Stimulated activated CD4-positive, alpha-beta T cell treated with anti-CD3 and anti-CD28 coated beads, Interleukin-15, amount 100 ng/mL, for 24 hours (primary cell): ENCODE results near the gene CDH4.

Experiments used
- DNase-seq: peaks from one replicate; pipeline ENCODE4 v3.0.0-alpha.2; 2020

Gene CDH4

GRCh38 chr20:61251529-61252393 is at the start of gene CDH4:
TSS of gene CDH4 (plus strand) at chr20:61252261.
- DNase-seq, result peak; percentile 30

DNA sequence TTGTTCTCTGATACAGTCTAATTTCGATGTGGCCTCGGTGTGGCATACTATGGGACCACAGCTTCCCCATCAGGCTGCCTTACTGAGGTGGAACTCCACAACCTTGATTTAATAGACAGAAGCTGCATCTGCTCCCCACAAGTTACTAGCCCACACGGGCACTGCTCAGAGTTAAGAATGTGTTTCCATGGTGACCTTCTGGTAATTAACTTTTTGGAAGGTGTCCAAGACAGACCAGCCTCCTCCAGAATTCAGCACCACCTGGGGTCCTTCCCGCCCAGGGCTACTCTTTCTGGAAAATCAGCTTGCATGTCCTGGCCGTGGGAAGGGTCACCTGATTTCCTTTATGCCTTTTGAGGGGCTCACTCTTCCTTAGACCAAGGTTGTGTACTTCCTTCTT is 48.7 kb upstream of the CDH4 start:
- DNase-seq, result no peak

DNA sequence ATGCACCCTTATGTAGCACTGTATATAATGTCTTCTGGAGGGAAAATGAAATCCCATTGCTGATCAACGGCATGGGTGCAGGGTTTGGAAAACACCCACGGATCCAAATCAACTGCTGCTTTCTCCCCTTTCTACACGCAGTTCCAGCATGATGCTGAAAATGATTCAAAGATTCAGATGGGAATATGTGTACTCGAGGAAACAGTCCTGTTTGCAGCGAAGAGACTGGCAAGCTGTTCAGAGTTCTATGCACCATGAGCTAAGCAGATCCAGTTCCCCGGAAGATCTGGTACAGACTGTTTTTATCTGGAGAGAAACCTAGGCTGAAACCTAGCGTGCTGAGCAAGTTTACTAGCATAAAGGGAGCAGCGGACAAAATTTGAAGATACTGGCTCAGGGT is 47.9 kb upstream of the CDH4 start:
- DNase-seq, result no peak

DNA sequence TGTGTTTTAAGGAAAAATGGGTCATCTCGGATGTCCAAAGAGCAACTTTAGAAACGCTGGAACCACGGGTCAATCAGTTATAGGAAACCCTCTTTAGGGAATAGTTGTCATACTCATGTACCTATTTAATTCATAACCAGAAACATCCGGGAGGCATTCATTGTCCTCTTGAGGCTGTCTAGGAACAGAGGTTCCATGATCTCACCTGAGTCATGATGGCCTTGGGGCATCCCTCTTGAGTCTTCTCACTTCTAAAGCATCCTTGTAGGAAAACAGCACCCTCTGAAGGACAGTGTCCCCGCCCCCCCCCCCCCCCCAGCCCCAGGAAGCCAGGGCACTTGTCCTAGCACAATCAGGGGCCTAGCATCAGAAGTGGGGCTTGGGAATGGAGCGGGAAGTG is 46.3 kb upstream of the CDH4 start:
- no peak for DNase-seq

GRCh38 chr20:61210862-61211261 is 41.2 kb upstream of the CDH4 start:
- no peak for DNase-seq

- DNase-seq, result no peak
Measured at GRCh38 chr20:61217848-61218247, 34.2 kb upstream of the CDH4 start.

DNA sequence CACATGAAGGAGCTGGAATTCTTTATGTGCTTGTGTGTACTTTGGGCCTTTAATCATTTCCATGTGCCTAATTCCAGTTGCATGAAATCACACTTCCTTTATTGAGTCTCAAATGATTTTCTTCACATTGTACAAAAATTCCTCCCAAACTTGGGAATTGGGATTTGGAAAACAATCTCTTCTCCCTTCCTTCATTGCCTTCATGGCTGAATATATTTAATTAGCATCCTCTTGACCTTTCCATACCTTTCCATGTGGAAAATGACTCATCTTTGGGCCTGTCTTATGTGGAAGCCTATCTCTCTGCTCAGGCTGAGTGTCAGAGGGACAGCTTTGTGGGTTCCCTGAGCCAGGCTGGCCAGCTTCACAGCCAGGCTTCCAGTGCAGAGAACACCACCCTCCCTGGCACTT is 33.0 kb upstream of the CDH4 start:
- no peak for DNase-seq

- no peak for DNase-seq
Measured at GRCh38 chr20:61220131-61220530, 31.9 kb upstream of the CDH4 start.

GRCh38 chr20:61220626-61221325 is 31.3 kb upstream of the CDH4 start:
- DNase-seq, result no peak

DNA sequence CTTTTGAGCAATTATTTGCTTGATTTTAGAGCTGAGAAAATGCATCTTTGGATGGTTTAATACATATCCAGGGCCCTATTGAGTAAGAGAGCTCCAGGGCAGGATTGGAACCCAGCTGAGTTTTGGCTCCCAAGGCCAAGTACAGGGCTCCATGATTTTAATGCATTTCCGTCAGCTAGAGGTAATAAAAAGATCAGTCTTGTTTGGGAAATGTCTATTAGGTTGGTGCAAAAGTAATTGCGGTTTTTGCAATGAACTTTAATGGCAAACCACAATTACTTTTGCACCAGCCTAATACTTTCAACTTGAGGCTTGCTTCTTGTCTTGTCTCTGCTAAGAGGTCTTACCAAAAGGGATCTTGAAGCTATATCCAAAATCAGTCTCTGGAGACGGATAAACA is 29.4 kb upstream of the CDH4 start:
- no peak for DNase-seq

GRCh38 chr20:61223121-61223520 is 28.9 kb upstream of the CDH4 start:
- DNase-seq, result no peak

DNA sequence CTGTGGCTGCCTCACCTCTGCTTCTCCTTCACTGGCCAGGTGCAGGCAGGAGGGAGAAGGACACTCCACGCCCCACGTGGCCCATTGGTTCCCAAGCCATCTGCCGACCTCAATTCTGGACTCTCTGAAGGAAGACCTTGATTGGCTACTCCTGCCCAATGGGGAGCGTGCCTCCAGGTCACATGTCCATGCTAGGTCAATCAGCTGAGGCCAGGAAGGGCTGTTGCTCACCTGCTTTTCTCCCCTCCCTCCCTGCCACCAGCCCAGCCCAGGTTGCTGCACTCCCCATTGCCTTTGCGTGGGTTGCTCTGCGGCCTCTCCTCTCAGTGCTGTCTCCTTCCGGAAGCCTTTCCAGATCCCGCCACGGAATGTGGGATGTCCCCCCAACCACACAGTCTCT is 21.9 kb upstream of the CDH4 start:
- no peak for DNase-seq

DNA sequence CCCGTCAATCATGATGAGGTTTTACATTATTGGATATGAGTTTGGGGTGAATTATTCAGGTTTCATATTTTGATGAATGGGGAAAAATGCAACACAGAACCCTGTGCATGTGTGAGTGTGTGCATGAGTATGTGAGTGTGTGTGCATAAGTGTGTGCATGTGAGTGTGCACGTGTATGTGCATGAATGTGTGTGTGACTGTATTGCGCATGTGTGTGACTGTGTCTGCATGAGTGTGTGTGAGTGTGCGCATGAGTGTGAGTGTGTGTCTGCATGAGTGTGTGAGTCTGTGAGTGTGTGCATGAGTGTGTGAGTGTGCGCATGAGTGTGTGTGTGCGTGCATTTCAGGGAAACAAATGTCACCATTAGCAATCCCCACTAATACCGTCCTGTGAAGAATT is 18.5 kb upstream of the CDH4 start:
- DNase-seq, result no peak

DNA sequence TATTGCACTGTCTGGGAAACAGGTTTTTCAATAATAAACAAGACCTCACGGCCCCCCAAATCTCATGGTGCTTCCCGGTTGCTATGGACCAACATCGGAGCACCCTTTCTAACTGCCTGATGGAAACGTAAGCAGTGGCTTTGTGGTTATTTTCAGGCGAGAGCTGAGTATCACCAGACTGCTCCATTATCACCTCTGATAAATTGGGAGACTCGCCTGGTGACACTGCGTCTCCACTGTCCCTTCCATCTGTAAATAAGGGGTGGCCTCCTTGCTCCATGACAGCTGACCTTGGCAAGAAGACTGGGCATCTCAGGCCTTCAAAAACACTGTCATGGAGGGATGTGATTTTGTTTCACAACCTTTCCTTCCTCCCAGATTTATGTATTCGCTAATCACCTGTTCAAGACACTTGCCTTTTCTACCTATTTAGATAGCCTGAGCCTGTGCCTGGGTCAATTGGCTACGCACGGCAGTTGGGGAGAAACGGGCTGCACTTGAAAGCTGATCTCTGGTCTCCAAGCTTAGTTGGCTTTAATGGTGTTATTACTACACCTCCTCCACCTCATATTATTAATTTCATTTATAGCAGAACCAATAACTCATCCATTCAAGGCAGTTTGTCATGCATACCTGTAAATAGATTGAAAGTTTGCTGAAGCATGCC is 17.7 kb upstream of the CDH4 start:
- no peak for DNase-seq

DNA sequence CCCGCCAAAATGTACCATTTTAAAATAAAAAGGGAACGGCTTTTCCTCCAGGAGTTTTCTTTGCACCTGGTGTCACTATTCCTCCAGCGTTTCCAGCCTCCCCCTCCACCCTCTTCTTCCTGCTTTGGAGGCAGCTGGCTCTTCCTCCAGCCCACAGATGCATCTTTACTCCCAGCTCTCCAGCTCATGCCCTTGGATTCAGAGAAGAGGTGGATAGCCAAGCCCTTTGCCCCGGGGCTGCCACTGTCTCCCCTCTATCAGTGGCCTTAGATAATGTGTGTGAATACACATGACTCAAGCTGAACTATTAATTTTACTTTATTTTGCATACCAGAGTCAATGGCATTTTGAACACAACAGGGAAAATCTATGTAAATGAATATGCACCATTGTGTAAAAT is 15.3 kb upstream of the CDH4 start:
- no peak for DNase-seq

DNA sequence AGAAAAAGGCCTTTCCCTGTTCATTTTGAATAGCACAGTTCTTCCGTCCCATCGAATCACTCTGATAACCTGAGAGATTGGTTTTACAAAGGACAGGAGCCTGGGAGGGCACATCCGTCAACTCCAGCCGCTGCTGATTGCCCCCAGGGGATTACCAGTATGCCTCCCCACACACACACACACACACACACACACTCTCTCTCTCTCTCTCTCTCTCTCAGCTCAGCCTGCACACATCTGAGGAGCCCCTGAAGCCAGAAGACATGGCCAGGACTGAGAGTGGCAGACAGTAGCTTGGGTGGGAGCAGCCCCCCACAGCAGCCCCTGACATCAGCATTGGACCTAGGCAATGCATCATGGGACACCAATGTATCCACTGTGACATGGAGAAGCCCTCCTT is 13.2 kb upstream of the CDH4 start:
- DNase-seq, result no peak

- DNase-seq, result no peak
Measured at GRCh38 chr20:61240814-61241213, 11.2 kb upstream of the CDH4 start.

DNA sequence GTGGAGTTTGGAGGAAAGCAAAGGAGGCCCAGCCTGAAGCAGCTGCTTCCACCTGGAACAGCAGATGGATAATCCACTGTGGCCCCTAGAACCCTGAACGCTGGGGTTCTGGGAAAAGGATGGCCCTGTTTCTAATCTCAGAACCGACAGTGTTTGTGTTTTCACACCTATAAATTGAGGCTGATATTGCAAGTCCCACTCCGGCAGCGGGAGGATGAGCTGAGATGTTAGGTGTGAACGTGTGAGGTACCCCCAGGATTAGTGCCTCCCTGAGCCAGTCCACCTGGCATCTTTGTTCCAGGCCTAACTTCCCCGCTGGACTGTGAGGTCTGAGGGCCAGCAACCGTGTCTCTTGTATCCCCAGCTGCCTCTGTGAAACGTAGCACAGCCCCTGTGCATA is 7.8 kb upstream of the CDH4 start:
- DNase-seq, result no peak

DNA sequence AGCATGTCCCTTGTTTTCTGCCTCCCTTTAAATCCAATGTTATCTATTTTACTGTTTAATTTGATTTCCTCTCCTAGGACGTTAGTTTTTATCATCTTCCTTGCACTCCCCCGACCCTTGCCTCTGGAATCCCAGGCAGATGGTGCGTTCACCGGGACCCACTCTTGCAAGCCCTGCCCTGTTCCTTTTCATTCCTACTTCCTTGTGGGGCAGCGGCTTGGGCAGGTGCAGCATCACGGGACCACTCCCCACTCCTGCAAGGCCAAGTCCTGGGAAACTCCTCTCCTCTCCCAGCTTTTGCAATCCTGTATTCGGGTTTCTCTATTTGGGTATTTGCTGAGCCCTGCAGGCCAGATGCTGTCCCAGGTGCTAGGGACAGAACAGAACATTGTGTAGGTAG is 5.8 kb upstream of the CDH4 start:
- no peak for DNase-seq

DNA sequence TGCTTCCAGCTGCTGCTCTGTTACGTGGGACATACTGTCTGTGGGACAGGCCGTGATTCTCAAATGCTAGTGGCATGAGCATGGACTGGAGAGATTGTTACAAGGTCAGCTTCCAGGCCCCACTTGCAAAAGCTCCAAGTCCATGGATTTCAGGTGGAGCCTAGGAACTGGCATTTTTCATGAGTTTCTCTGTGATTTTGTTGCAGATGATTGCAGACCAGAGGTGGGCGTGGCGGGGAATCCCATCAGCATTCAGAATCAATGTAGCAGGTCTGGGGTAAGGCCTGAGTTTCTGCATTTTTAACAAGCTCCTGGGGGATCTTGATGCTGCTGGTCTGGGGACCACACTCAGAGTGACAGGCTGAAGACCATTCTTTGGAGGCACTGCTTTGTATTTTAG is 2.4 kb upstream of the CDH4 start:
- no peak for DNase-seq

DNA sequence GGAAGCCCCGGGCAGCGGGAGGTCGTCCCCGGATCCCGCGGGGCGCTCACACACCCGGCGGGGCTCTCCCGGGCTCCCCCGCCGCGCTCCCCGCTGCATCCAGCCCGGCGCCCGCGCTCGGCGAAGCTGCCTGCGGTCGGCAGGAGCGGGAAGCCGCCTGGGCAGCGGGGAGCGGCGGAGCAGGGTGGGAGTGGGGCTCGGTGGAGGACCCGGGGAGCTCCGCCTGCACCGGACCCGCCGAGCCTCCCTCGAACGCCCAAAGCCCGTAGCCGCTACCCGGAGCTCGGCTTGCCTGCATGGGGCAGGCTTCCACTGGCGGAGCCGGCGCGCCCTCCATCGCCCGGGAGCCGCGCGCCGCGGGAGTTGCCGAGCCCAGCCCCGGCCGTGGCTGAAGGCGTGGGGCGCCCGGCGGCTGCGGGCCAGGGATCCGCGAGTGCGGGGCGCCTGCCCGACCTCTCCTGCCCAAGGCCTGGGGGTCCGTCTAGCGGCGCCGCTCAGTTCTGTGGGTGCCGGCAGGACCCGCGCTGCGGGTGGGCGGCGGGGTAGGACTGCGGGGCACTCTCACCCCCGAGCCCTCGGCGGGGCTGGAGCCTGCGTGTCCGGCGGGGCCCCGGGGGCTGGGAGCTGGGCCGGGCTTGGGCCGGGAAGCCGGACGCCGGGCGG is 671 bp downstream of the CDH4 start:
- peak; percentile 21 for DNase-seq

GRCh38 chr20:61253264-61253639 is 1.2 kb downstream of the CDH4 start:
- peak; percentile 13 for DNase-seq
